ENCODE data around the gene ACYP1. TPM values are rescaled to one million over a fixed set of nuclear protein-coding genes. Genes with fewer than 3 reads are reported as not detected.
A peak's percentile ranks its signal among the peaks of the same experiment; 100 is the strongest.

The ACYP1 gene
- total RNA-seq, 1 donor from 2014 or later, result 18.6 TPM

GRCh38 chr14:75010472-75011093 lies 53.2 kb downstream of the ACYP1 start:
- Histone ChIP-seq H3K27me3 (ENCODE audit: control insufficient read depth, insufficient read depth, low read length) (no peaks in the 10 kb centered on the region), H3K4me3 (ENCODE audit: low read depth, low read length) (no peak overlapping the region), H3K36me3 (ENCODE audit: control insufficient read depth, insufficient read depth, low read length) (no peaks in the 10 kb centered on the region)
- no peak for DNase-seq (ENCODE audit: low read depth)
- TF ChIP-seq CTCF (IDR thresholded peaks at IDR 0.05; ENCODE audit: insufficient read depth, low read length, poor library complexity, severe bottlenecking), result no peak

GRCh38 chr14:75009176-75009575 lies 54.6 kb downstream of the ACYP1 start:
- no peaks in the 10 kb centered on the region for H3K36me3 ChIP-seq (ENCODE audit: control insufficient read depth, insufficient read depth, low read length)
- no peak for TF ChIP-seq CTCF (IDR thresholded peaks at IDR 0.05; ENCODE audit: insufficient read depth, low read length, poor library complexity, severe bottlenecking)

GRCh38 chr14:75005357-75005756 lies 58.5 kb downstream of the ACYP1 start:
- Histone ChIP-seq H3K36me3 (ENCODE audit: control insufficient read depth, insufficient read depth, low read length) (no peaks in the 10 kb centered on the region), H3K4me3 (ENCODE audit: low read depth, low read length) (no peak overlapping the region), H3K27me3 (ENCODE audit: control insufficient read depth, insufficient read depth, low read length) (no peaks in the 10 kb centered on the region)
- TF ChIP-seq CTCF (IDR thresholded peaks at IDR 0.05; ENCODE audit: insufficient read depth, low read length, poor library complexity, severe bottlenecking), result no peak
- no peak for DNase-seq (ENCODE audit: low read depth)

More at GRCh38 chr14:75009176-75009575, 54.6 kb downstream of the ACYP1 start:
- Histone ChIP-seq H3K4me3 (ENCODE audit: low read depth, low read length) (no peak overlapping the region), H3K27me3 (ENCODE audit: control insufficient read depth, insufficient read depth, low read length) (no peaks in the 10 kb centered on the region)
- no peak for DNase-seq (ENCODE audit: low read depth)

- no peaks in the 10 kb centered on the region for H3K36me3 ChIP-seq (ENCODE audit: control insufficient read depth, insufficient read depth, low read length)
- H3K27me3 ChIP-seq (ENCODE audit: control insufficient read depth, insufficient read depth, low read length), result no peaks in the 10 kb centered on the region
- peak overlapping the region; percentile 86 for H3K4me3 ChIP-seq (ENCODE audit: low read depth, low read length)
- no peak for TF ChIP-seq CTCF (IDR thresholded peaks at IDR 0.05; ENCODE audit: insufficient read depth, low read length, poor library complexity, severe bottlenecking)
- no peak for DNase-seq (ENCODE audit: low read depth)
These were observed 60.4 kb downstream of the ACYP1 start for GRCh38 chr14:75003250-75004027.

Other genes starting within 250 kb of the ACYP1 start
- not detected in 2 replicates for gene PROX2, start 187.9 kb downstream of the ACYP1 start, total RNA-seq
- gene DLST, start 182.1 kb downstream of the ACYP1 start, total RNA-seq, result 84.1 and 87.0 TPM in 2 replicates
- 20.0 and 20.7 TPM in 2 replicates for gene RPS6KL1, start 140.8 kb downstream of the ACYP1 start, total RNA-seq
- gene PGF, start 108.4 kb downstream of the ACYP1 start, total RNA-seq, result 10.5 and 11.2 TPM in 2 replicates
- gene EIF2B2, start 61.1 kb downstream of the ACYP1 start, total RNA-seq, result 63.9 and 78.6 TPM in 2 replicates
- gene MLH3, start 12.6 kb downstream of the ACYP1 start, total RNA-seq, result 17.9 TPM in 2 replicates
- 4.0 and 9.2 TPM in 2 replicates for gene ZC2HC1C, start 5.6 kb upstream of the ACYP1 start, total RNA-seq
- gene NEK9, start 63.0 kb upstream of the ACYP1 start, total RNA-seq, result 28.1 and 43.5 TPM in 2 replicates
- gene TMED10, start 112.6 kb upstream of the ACYP1 start, total RNA-seq, result 271 and 309 TPM in 2 replicates
- gene FOS, start 214.8 kb upstream of the ACYP1 start, total RNA-seq, result 5.5 and 9.2 TPM in 2 replicates

Measured in kidney epithelial cell (primary cell).